Measurements from ENCODE around the gene MRPL58.
A peak's percentile ranks its signal among the peaks of the same experiment; 100 is the strongest.
"Not testable (repeated sequence)": the region's sequence is repeated elsewhere in the genome, so short reads cannot be mapped to it uniquely, and the experiment has no call there.

The MRPL58 gene

DNA sequence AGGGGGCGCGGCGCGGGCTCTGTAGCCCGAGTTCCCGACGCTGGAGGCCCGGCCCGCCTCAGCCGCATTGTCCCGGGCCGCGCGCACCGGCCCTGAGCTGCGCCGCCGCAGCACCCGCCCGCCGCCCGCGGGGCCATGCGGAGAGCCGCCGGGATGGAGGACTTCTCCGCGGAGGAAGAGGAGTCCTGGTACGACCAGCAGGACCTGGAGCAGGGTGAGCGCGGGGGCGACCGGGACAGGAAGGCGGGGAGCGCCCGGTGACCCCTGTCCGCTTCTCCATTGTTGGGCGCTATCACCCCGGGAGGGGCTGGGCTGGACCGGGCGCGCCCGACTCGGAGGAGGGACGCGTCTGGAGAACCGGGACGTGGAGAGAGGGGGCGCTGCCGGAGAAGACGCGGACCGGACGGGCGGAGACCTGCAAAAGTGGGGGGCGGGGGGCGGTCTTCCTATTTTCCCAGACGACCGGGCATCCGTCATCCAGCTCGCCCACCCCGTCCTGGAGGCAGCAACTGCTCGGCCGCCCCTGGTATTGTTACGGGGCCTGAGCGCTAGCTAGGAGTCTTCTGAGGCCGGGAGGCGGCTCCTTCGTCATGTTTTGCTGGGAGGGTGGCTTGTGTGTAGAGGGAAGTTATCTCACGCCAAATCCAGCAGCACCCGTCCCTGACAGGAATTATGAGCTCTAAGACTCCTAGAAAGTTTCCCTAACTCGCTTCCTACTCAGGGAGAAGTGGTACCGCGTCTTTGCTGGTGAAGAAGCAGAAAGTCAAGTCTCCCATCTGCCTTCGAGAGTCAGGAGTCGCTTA is 24.4 kb upstream of the MRPL58 start:
- peak; percentile 81 for DNase-seq

DNA sequence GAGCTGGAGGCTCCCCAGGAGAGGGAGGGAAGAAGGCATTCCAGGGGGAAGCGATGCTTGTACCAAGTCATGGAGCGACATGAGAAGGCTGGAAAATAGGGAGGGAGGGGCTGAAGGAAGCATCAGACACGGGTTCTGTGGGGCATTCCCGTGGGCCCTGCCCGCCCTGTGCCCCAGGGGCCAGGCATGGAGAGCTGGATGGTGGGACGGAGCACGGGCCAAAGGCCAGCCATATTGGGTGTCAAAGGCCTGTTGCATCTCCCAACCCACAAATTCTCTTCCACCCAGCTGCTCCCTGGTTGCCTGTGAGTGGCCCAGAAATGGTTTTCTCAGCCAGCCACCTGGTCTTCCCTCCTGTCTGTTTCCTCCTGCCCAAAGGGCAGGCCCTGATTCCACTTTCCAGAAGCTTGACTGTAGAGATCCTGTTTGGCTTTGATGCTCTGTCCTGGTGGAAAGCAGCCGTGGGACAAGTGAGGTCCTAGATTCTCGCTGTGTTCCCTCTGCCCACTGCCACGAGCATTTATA is 21.8 kb upstream of the MRPL58 start:
- no peak for DNase-seq

DNA sequence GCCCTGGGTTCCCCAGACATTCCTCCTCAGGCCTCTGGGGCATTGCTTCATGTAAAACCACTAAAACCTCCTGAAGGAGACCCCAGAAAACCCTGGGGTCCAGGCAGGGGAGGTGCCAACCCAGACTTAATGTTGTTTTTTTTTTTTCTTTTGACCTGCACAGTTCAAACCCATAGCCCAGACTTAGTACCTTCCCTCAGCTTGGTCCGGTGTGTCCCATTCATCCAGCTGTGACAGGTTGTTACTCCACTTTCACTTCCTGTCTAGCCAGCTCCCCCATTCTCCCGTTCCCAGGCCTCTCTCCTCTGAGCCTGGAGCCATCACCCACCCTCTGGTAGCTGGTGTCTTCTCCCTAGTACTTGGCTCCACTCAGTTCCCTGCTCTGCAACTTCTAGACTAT is 20.2 kb upstream of the MRPL58 start:
- DNase-seq: no peak

DNA sequence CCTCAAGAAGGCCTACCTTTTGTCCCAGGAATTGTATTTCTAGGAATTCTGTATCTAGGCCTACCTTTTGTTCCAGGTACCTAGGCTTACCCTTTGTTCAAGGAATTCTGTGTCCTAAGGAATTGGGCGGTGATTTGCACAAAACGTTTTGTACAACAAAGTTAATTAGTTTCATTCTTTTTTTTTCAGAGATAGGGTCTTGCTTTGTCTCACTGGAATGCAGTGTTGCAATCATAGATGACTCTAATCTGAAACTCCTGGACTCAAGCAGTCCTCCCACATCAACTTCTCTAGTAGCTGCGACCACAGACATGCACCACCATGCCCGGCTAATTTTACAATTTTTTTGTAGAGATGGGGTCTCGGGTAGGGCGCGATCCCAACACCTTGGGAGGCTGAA is 18.0 kb upstream of the MRPL58 start:
- DNase-seq: peak; percentile 65

DNA sequence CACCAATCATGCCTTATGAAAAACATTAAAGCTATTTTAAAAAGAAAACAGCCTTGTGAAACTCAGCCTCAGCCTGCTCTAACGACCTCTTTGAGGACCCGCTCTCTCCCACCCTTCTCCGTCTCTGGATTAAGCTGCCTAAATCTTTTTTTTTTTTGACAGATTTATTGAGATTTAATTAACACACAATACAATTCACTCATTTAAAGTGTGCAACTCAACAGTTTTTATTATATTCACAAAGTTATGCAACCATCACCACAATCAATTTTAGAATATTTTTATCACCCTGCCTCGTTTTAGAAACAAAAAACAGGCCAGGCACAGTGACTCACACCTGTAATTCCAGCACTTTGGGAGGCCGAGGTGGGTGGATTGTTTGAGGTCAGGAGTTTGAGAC is 16.6 kb upstream of the MRPL58 start:
- no peak for DNase-seq

DNA sequence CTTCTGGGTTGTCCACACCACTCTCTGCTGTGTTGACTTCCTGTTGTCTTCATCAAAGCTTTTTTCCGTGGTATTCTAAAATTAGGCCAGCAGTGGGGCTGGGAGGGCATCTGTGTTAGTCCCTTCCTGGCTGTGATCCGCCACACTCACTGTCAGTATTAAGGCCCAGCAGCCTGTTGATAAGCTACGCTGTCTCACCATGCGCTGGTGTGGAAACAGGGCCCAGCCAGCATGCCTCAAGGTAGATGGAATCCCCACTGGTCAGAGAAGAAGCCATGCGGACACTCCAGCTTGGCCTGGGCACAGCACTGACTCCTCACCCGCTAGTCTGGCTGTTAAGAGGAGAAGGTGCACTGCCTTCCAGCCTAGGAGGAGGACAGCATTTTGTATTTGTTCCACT is 13.7 kb upstream of the MRPL58 start:
- no peak for DNase-seq

DNA sequence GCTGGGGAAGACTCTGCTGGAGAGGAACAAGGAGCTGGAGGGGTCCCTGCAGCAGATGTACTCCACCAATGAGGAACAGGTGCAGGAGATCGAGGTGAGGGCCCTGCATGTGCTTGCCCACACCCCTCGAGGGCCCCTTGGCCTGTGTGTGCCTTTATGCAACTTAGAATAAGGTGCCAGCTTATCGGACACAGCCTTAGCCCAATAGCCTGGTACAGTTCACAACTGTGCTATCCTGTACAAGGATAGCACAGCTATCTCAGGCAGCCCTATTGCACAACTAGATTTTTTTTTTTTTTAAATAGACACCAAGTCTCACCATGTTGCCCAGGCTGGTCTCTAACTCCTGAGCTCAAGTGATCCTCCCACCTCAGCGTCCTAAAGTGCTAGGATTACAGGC is 12.9 kb upstream of the MRPL58 start:
- DNase-seq: no peak

DNA sequence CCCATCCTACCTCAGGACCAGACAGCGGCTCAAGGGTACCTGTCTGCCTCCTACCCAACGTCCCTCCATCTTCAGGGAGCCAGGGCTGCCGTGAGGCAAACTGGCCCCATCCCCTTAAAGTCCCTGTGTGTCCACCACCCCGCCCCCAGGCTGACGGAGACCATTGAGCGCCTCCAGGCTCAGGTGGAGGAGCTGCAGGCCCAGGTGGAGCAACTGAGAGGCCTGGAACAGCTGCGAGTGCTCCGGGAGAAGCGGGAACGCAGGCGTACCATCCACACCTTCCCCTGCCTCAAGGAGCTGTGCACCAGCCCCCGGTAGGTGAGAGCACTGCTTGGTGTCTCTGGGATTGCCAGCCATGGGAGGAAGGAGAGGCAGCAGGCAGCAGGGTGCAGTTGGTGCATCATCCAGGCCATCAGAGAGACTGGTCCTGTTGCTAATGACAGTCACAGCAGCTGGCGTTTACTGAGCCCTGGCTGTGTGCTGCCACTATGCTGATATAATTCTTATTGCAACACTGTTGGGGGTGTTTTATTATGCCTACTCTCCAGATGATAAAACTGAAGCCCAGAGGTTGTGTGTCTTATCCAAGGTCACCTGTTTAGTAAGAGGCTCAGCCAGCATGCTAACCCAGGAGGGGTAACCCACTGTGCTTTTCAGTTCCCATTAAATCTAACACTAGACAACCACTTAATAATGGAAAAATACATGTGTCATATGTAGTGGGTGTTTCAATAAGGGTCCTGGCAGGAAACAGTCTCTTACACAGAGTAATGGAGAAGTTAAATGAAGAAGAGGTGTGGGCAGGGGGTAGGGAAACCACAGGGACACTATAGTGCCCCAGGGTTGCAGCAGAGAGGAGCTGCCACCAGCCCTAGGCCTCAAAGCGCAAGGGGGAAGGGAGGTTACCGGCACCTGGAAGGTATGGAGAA is 10.3 kb upstream of the MRPL58 start:
- DNase-seq: no peak

DNA sequence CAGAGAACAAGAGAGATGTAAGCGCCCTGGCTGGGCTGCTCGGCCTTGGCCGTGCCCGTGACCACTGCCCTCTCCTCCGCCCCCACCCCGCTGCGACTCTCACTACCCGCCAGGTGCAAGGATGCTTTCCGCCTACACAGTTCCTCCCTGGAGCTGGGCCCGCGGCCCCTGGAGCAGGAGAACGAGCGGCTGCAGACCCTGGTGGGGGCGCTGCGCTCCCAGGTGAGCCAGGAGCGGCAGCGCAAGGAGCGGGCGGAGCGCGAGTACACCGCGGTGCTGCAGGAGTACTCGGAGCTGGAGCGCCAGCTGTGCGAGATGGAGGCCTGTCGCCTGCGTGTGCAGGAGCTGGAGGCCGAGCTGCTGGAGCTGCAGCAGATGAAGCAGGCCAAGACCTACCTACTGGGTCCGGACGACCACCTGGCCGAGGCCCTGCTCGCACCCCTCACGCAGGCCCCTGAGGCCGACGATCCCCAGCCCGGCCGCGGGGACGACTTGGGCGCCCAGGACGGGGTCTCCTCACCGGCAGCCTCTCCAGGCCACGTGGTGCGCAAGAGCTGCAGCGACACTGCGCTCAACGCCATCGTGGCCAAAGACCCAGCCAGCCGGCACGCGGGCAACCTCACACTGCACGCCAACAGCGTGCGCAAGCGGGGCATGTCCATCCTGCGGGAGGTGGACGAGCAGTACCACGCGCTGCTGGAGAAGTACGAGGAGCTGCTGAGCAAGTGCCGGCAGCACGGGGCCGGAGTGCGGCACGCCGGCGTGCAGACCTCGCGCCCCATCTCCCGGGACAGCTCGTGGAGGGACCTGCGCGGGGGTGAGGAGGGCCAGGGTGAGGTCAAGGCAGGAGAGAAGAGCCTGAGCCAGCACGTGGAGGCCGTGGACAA is 9.2 kb upstream of the MRPL58 start:
- DNase-seq: no peak

DNA sequence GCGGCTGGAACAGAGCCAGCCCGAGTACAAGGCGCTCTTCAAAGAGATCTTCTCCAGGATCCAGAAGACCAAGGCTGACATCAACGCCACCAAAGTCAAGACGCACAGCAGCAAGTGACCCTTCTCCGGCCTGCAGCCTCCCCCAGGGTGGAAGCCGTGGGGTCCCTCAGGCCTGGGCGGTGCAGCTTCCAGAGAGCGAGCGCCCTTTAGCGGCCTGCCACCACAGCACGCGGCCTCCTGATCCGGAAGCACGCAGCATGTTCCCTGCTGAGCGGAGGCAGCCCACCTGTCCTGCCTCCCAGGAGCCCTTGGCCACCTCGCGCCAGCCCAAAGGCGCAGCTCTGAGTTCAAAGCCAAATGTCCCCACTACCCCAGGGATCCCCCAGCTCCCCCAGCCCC is 8.5 kb upstream of the MRPL58 start:
- DNase-seq: no peak

DNA sequence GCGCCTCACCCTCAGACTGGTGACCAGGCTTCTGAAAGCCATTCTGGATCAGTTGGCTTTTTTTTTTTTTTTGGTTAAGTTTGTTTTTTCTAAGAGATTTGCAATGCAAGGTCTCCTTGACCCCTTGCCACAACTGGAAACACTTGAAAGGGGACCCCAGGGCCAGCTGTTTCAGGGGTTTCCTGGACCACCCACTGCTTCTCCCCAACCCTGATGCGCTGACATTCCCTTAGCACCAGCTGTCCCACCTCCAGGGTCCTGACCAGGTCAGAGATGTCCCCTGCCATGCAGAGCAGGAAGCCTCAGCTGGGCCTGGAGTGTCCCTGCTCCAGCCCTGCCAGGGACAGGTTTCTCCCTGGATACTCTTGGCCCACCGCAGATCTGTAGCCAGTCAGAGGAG is 8.1 kb upstream of the MRPL58 start:
- no peak for DNase-seq

DNA sequence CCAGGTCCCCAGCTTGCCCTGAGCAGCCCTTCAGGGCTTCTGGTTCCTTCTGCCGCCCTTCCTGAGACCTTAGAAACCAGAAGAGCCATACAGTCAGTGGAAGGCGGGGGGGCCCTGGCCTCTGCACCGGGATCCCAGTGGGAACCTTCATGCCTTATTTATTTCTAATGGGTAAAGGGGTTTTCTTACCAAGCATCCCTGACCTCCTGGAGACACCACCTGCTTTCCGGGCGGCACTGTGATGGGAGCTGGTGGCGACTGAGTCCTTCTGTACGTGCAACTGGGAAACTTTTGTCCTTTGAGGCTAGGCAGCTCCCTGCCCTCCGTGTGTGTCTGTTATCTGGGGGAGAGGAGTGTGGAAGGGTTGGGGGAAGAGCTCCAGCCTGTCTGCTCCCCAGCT is 7.2 kb upstream of the MRPL58 start:
- DNase-seq: no peak

DNA sequence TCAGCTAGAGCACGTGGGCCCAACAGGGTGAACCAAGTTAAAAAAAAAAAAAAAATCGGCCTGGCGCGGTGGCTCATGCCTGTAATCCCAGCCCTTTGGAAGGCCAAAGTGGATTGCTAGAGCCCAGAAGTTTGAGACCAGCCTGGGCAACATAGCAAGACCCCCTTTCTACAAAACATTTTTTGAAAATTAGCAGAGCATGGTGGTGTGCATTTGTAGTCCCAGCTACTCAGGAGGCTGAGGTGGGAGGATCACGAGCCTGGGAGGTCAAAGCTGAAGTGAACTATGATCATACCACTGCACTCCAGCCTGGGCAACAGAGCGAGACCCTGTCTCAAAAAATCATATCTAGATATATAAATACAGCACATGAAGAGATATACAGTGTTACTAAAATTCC is 6.4 kb upstream of the MRPL58 start:
- not testable (repeated sequence) for DNase-seq

DNA sequence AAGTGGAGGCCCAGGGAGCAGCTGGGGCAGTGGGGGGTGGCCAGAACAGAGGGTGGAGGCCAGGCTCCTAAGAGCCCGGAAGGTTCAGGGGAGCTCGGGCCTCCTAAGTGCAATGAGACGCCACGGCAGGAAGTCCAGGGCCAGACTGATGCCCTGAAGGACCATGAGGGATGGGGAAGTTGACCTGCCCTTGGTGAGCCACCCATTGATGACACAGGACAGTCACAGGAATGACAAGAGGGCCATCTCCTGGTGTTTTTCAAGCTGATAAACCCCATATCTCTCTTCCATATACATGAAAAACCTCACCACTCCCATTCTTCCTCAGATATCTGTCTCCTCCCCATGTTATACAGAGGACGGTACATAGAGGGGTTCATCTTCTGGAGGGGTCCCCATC is 5.8 kb upstream of the MRPL58 start:
- DNase-seq: no peak

DNA sequence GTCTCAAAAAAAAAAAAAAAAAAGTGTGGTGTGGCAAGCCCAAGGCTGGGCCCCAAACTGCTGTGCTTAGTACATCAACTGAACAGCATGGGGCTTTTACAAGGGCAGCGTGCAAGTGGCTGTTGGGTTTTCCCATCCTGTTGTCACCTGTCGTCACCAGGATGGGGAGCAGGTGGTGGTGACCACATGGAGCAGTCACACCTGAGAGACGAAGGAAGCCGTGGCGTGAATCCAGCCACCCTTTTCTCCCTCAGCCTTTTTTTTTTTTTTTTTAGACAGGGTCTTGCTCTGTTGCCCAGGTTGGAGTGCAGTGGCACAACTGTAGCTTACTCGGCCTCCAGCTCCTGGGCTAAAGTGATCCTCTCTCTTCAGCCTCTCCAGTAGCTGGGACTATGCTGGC is 4.1 kb upstream of the MRPL58 start:
- no peak for DNase-seq

DNA sequence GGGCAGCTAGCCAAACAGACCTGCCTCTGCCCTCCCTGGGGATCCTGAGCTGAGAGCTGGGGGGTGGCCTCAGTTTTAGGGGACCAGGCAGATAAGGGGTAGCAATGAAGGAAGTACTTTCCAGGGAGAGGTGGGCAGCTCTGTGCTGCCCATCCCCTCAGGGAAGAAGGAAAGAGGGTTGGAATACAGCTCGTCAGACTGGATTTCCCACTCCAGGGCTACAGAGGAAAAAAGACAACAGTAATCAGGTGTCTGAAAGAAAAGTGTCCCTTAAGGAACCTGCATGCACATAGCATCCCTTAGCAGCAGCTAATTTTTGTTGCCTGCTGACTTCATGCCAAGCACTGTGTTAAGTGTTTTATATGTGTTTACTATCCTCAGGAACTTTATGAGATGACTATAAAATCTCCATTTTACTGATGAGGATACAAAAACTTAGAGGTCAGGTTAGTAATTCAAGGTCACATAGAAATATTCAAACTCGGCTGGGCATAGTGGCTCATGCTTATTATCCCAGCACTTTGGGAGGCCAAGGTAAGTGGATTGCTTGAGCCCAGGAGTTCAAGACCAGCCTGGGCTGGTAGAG is 3.2 kb upstream of the MRPL58 start:
- no peak for DNase-seq

DNA sequence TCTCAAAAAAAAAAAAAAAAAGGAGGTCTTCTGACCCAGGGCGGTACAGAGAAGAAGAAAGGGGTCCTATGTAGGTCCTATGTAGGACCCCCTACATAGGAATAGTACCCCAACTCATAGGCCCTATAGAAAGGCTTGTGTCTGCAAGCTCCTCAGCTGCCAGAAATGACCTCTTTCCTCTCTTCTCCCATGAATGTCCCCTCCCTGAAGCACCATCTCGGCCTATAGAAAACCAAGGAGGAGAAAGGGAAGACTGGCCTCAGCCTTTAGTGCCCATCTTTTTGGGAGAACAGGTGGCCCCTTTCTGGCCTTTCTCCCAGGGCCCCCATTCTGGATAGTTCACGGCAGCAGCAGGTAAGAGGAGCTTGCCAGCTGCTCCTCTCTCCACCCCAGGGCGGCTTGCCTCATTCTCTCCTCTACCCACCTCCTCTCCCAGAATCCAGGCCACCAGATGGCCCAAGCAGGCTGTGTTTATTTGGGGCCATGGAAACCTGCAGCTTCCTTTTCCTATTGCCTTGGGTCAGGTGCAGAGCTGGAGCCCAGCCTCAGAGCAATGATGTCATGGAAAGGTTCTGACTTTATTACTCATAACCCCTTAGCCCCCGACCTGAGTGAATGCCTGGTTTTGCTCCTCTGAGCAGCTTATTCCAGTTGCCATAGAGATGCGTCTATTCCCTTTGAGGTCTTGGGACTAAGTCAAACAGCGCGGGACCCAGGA is 1.6 kb upstream of the MRPL58 start:
- no peak for DNase-seq

DNA sequence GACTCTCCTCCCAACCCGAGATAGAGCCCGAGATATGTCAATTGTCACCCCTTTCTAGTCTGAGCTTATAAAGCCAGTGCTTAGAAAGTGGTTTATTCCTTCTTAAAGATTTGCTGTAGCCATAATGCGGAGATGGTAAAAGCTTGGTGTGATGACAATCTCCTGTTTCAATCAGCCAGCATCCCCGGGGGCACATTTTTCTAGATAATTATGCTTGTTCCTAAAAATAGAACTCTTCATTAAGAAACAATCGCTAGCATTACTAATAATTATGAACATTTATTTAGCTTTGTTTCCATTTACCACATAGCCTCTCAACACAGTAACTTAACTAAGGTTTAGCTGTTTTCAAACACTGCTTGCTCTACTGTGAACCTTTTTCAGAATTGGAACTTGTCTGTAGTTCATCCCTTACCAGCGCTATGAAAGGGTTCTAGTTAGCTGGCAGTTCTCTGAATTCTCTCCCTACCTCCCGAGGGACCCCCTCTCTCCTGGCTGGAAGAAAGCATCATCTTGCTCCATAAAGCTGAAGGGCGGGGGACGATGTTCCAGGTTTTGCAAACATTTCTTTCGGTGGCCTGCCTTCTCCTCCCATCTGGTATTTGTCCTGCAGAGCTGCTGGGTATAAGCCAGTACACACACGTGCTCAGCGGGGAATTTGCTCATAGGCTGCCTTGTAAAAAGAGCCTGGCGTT is 922 bp upstream of the MRPL58 start:
- DNase-seq: peak; percentile 70

DNA sequence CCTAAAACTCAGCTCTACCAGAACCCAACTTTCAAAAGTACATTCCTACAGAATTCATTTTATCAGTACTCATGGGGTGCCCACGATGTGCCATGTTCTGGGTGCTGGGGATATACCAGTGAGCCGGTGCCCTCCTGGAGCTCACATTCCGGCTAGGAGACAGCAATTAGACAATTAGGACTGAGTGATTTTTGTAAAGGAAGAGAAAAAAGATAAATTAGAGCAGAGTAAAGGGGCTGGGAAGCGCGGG is 449 bp upstream of the MRPL58 start:
- DNase-seq: no peak

DNA sequence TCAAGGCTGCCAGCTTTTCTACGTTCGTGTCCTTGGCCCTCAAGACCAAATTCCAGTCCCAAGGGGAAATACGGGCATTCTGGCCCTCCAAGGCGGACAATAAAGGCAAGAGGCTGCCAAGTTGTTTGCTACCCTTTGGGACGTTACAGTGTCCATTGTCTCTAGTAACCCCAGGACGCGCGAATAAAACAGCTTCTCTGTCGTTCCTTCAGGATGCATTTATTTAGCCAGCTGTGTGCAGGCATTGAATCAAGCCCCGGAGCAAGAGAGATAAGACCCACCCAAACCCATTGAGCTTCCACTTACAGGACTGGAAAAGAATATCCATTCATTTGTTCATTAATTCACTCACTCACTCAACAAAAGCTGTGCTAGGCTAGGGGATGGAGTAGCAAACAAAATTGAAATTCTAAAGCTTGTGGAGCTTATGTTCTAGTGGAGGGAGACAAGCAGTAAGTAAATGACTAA is 656 bp downstream of the MRPL58 start:
- DNase-seq: no peak

DNA sequence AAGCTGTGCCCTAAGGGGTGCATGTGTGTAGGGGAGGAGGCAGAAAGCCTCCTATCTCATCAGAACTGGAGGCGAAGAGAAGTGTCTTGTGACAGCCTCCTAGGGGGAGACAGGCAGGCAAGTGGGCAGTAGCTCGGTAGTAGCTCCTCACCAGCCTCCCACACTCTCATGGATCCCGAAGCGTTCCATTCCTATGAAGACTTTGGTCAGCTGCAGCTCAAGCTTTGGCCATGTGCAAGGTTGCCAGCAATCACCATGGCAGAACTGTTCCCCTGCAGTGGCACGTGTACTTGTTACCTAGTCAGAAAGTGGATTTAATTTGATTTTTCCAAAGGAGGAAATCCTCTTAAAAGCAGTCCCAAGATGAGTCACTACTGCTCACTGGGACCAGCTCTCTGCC is 6.7 kb downstream of the MRPL58 start:
- no peak for DNase-seq

All from fibroblast of upper back skin (primary cell).